HepG2 (cell line): ENCODE measurements around the gene PYGO2. TPM values are rescaled to one million over a fixed set of nuclear protein-coding genes. Genes with fewer than 3 reads are reported as not detected.

Experiments
- ARNT ChIP-seq: fragments of 450-650 bp; IDR thresholded peaks from 2 replicates; pipeline ENCODE4 v1.6.1; 2017
- GTF3A ChIP-seq: sonication (generic); formaldehyde crosslinking; conservative IDR thresholded peaks from 2 replicates; pipeline ENCODE4 v1.4.0; 2020; ENCODE audit warnings: mild to moderate bottlenecking, missing genetic modification reagents
- KDM1A ChIP-seq: IDR thresholded peaks from 2 replicates; pipeline ENCODE4 v1.6.1; 2016; ENCODE audit warnings: missing compliant biosample characterization
- NFKB2 ChIP-seq: sonication (generic); formaldehyde crosslinking; IDR thresholded peaks from 2 replicates; pipeline ENCODE4 v1.4.0; 2020; ENCODE audit warnings: missing genetic modification reagents, borderline replicate concordance
- PHF5A ChIP-seq: IDR thresholded peaks from one replicate; pipeline ENCODE4 v1.6.1; 2018; ENCODE audit warnings: low read depth, missing genetic modification reagents; ENCODE audit not compliant: unreplicated experiment
- SALL2 ChIP-seq: sonication (generic); formaldehyde crosslinking; IDR thresholded peaks from 2 replicates; pipeline ENCODE4 v1.8.1; 2023; ENCODE audit warnings: mild to moderate bottlenecking, missing genetic modification reagents, inconsistent platforms
- SYNCRIP ChIP-seq: fragments of 200-400 bp; formaldehyde crosslinking; IDR thresholded peaks from 2 replicates; pipeline ENCODE4 v1.6.1; 2018; ENCODE audit warnings: mild to moderate bottlenecking, low read depth, low read length; ENCODE audit not compliant: insufficient read depth
- TARDBP ChIP-seq: sonication (generic); formaldehyde crosslinking; IDR thresholded peaks from 2 replicates; pipeline ENCODE4 v1.8.0; 2022; ENCODE audit warnings: mild to moderate bottlenecking, missing genetic modification reagents
- ZNF552 ChIP-seq: sonication (generic); formaldehyde crosslinking; IDR thresholded peaks from 2 replicates; pipeline ENCODE4 v1.9.0; 2022; ENCODE audit warnings: missing genetic modification reagents, mild to moderate bottlenecking, borderline replicate concordance
- ZNF703 ChIP-seq: sonication (generic); formaldehyde crosslinking; IDR thresholded peaks from 2 replicates; pipeline ENCODE4 v1.5.1; 2020; ENCODE audit warnings: missing genetic modification reagents, mild to moderate bottlenecking, moderate library complexity, borderline replicate concordance
- ZNF839 ChIP-seq: sonication (generic); formaldehyde crosslinking; IDR thresholded peaks from 2 replicates; pipeline ENCODE4 v1.4.0; 2020; ENCODE audit warnings: missing genetic modification reagents, mild to moderate bottlenecking, borderline replicate concordance
- polyA plus RNA-seq, 8 experiments: library from polyadenylated mRNA; depleted of rRNA in 3 of 8; stranded (reverse) in 7 of 8; unstranded in 1 of 8; fragments of >200 nt; fragmentation: Illumina TruSeq in 4 of 8; extraction: Trizol in 4 of 8; gene quantifications; 2 replicates each; pipeline versions ENCODE4 v1.2.1 to v1.2.3, GENCODE V29; 2011 to 2016; ENCODE audit warnings: low read depth in 4 of 8, missing spikeins in 1 of 8, mixed read lengths in 1 of 8; ENCODE audit not compliant: insufficient read depth in 1 of 8
- total RNA-seq, 5 experiments: library from RNA; depleted of rRNA; stranded (reverse); fragments of >200 nt; fragmentation: Illumina TruSeq; extraction: Trizol; gene quantifications; 2 replicates each; pipeline ENCODE4 v1.2.3, GENCODE V29; 2016; ENCODE audit warnings: low read depth in 1 of 5
- TF ChIP-seq, protein P1 (sequence below): IDR thresholded peaks from 2 replicates; pipeline ENCODE4 v1.6.1; 2018; ENCODE audit warnings: missing genetic modification reagents
- TF ChIP-seq, protein P2 (sequence below): sonication (generic); formaldehyde crosslinking; IDR thresholded peaks from 2 replicates; pipeline ENCODE4 v1.4.0; 2020; ENCODE audit warnings: missing genetic modification reagents
- TF ChIP-seq, protein P3 (sequence below): sonication (generic); formaldehyde crosslinking; conservative IDR thresholded peaks from 2 replicates; pipeline ENCODE4 v1.4.0; 2020; ENCODE audit warnings: missing genetic modification reagents
- TF ChIP-seq, protein P4 (sequence below): sonication (generic); formaldehyde crosslinking; IDR thresholded peaks from 2 replicates; pipeline ENCODE4 v1.8.1; 2023; ENCODE audit warnings: missing genetic modification reagents, inconsistent platforms, borderline replicate concordance
- TF ChIP-seq, protein P5 (sequence below): IDR thresholded peaks from 2 replicates; pipeline ENCODE4 v1.6.1; 2016; ENCODE audit warnings: low read depth, control low read depth
- TF ChIP-seq, protein P6 (sequence below): sonication (generic); formaldehyde crosslinking; IDR thresholded peaks from 2 replicates; pipeline ENCODE4 v1.8.0; 2022; ENCODE audit warnings: mild to moderate bottlenecking, missing genetic modification reagents

The PYGO2 gene
- total and polyA plus RNA-seq, 2 of the 13 experiments (the other 11 are each of a cell fraction or from before 2014, with no cell fraction given) = 20.3 to 21.8 TPM

DNA sequence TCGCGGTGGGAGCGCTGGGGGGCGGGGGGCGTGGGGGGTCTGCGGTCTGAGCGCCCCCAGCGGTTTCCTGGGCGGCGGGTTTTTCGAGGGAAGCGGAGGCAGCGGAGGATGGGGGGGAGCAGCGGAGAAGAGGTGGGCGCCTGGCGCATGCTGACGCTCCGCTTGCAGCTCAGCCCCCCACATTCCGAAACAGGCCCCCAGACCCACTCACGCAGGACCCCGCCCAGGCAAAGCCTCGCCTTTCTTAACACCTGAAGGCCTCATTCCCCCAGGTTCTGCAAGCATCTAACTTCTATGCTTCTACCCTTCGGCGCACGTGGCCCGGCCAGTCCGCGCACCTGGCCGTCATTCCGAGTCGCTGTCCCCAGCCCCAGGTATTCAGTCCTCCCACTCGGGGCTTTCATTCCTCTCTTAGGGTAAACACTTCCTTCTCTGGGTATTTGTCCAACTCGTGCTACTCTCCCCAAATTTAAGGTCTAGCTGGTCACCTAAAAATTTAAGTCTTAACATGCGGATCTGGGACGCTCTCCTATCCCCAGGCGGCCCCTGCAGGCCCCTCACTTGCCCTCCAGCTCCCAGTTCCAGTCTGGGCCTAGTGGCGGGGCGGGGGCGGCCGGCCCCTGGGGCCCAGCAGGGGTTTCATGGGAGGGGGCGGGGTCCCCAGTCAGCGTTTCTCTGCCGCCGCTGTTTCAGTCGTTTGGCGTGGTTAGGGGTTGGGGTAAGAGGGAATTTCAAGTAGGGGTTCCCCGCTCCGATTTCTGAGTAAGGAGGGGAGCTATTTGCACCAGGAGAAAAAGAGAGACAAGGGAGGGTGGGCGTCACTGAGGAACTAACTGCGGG is 38.2 kb upstream of the PYGO2 start (continued):
- TF ChIP-seq, protein P1, sequence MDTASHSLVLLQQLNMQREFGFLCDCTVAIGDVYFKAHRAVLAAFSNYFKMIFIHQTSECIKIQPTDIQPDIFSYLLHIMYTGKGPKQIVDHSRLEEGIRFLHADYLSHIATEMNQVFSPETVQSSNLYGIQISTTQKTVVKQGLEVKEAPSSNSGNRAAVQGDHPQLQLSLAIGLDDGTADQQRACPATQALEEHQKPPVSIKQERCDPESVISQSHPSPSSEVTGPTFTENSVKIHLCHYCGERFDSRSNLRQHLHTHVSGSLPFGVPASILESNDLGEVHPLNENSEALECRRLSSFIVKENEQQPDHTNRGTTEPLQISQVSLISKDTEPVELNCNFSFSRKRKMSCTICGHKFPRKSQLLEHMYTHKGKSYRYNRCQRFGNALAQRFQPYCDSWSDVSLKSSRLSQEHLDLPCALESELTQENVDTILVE = 0 out of 2 replicates have a peak, but pooled peaks have one; percentile 22
- no peak for TF ChIP-seq SALL2 (CRISPR knock-in tag)
- TF ChIP-seq SYNCRIP = no peak
- TF ChIP-seq GTF3A = no peak
- TF ChIP-seq, protein P2, sequence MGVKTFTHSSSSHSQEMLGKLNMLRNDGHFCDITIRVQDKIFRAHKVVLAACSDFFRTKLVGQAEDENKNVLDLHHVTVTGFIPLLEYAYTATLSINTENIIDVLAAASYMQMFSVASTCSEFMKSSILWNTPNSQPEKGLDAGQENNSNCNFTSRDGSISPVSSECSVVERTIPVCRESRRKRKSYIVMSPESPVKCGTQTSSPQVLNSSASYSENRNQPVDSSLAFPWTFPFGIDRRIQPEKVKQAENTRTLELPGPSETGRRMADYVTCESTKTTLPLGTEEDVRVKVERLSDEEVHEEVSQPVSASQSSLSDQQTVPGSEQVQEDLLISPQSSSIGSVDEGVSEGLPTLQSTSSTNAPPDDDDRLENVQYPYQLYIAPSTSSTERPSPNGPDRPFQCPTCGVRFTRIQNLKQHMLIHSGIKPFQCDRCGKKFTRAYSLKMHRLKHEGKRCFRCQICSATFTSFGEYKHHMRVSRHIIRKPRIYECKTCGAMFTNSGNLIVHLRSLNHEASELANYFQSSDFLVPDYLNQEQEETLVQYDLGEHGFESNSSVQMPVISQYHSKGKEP = no peak
- TF ChIP-seq, protein P3, sequence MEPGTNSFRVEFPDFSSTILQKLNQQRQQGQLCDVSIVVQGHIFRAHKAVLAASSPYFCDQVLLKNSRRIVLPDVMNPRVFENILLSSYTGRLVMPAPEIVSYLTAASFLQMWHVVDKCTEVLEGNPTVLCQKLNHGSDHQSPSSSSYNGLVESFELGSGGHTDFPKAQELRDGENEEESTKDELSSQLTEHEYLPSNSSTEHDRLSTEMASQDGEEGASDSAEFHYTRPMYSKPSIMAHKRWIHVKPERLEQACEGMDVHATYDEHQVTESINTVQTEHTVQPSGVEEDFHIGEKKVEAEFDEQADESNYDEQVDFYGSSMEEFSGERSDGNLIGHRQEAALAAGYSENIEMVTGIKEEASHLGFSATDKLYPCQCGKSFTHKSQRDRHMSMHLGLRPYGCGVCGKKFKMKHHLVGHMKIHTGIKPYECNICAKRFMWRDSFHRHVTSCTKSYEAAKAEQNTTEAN (CRISPR knock-in tag) = no peak
- TF ChIP-seq, protein P4, sequence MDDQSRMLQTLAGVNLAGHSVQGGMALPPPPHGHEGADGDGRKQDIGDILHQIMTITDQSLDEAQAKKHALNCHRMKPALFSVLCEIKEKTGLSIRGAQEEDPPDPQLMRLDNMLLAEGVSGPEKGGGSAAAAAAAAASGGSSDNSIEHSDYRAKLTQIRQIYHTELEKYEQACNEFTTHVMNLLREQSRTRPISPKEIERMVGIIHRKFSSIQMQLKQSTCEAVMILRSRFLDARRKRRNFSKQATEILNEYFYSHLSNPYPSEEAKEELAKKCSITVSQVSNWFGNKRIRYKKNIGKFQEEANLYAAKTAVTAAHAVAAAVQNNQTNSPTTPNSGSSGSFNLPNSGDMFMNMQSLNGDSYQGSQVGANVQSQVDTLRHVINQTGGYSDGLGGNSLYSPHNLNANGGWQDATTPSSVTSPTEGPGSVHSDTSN = no peak
- no peak for TF ChIP-seq ZNF703
- no peak for TF ChIP-seq ZNF839 (CRISPR knock-in tag)
- no peak; the same call in 1 of the 2 replicates for TF ChIP-seq TARDBP (CRISPR knock-in tag)
- no peak for TF ChIP-seq KDM1A
- TF ChIP-seq, protein P5, sequence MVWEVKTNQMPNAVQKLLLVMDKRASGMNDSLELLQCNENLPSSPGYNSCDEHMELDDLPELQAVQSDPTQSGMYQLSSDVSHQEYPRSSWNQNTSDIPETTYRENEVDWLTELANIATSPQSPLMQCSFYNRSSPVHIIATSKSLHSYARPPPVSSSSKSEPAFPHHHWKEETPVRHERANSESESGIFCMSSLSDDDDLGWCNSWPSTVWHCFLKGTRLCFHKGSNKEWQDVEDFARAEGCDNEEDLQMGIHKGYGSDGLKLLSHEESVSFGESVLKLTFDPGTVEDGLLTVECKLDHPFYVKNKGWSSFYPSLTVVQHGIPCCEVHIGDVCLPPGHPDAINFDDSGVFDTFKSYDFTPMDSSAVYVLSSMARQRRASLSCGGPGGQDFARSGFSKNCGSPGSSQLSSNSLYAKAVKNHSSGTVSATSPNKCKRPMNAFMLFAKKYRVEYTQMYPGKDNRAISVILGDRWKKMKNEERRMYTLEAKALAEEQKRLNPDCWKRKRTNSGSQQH = peak; percentile 20; the same call in 1 of the 2 replicates
- no peak for TF ChIP-seq NFKB2 (CRISPR knock-in tag)
- TF ChIP-seq, protein P6, sequence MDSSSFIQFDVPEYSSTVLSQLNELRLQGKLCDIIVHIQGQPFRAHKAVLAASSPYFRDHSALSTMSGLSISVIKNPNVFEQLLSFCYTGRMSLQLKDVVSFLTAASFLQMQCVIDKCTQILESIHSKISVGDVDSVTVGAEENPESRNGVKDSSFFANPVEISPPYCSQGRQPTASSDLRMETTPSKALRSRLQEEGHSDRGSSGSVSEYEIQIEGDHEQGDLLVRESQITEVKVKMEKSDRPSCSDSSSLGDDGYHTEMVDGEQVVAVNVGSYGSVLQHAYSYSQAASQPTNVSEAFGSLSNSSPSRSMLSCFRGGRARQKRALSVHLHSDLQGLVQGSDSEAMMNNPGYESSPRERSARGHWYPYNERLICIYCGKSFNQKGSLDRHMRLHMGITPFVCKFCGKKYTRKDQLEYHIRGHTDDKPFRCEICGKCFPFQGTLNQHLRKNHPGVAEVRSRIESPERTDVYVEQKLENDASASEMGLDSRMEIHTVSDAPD (CRISPR knock-in tag) = no peak
- TF ChIP-seq PHF5A = no peak
- no peak for TF ChIP-seq ARNT
- no peak for TF ChIP-seq ZNF552 (CRISPR knock-in tag)
